Measurements from ENCODE around the gene GNAQ. TPM values are rescaled to one million over a fixed set of nuclear protein-coding genes. Genes with fewer than 3 reads are reported as not detected.

The GNAQ gene
- total and polyA plus RNA-seq, 10 donors: 4.4 to 52.3 (median 31.2) TPM

GRCh38 chr9:77833561-77834429 is 197.8 kb downstream of the GNAQ start:
- no peaks in the 10 kb centered on the region for H3K36me3 ChIP-seq
- H3K27me3 ChIP-seq (replicated peaks in 1 of 7): no peaks in the 10 kb centered on the region
- no peak overlapping the region for H3K27ac ChIP-seq
- TF ChIP-seq POLR2AphosphoS5 (IDR thresholded peaks at IDR 0.05) (no peak), POLR2A (IDR thresholded peaks at IDR 0.05) (no peak)
- TF ChIP-seq, protein P1, sequence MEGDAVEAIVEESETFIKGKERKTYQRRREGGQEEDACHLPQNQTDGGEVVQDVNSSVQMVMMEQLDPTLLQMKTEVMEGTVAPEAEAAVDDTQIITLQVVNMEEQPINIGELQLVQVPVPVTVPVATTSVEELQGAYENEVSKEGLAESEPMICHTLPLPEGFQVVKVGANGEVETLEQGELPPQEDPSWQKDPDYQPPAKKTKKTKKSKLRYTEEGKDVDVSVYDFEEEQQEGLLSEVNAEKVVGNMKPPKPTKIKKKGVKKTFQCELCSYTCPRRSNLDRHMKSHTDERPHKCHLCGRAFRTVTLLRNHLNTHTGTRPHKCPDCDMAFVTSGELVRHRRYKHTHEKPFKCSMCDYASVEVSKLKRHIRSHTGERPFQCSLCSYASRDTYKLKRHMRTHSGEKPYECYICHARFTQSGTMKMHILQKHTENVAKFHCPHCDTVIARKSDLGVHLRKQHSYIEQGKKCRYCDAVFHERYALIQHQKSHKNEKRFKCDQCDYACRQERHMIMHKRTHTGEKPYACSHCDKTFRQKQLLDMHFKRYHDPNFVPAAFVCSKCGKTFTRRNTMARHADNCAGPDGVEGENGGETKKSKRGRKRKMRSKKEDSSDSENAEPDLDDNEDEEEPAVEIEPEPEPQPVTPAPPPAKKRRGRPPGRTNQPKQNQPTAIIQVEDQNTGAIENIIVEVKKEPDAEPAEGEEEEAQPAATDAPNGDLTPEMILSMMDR (IDR thresholded peaks at IDR 0.05 in 8 of 11, conservative IDR thresholded peaks at IDR 0.05 in 3 of 11): no peak
- no peak for DNase-seq
- no peaks in the 10 kb centered on the region for H3K9me3 ChIP-seq
- peaks cover 0 to 22% (median 0%) of the 10 kb centered on the region in 6 donors for H3K4me1 ChIP-seq
- intact Hi-C loops (cut with DNase I; ENCODE audit: low total_unique reads): no loop called here
- H3K4me3 ChIP-seq: no peak overlapping the region
- 75 to 90% (median 85%) methylated on average over 1 of the region's 1 CpG for WGBS, 5 donors

GRCh38 chr9:77832639-77833038 is 199.0 kb downstream of the GNAQ start:
- H3K27me3 ChIP-seq (replicated peaks in 1 of 7): no peaks in the 10 kb centered on the region
- no peak overlapping the region for H3K4me3 ChIP-seq
- no peak for DNase-seq
- H3K36me3 ChIP-seq: no peaks in the 10 kb centered on the region
- 83 to 93% (median 86%) methylated on average over 9 of the region's 9 CpGs for WGBS, 5 donors
- intact Hi-C loops (cut with DNase I; ENCODE audit: low total_unique reads): no loop called here
- H3K27ac ChIP-seq: no peak overlapping the region
- no peaks in the 10 kb centered on the region for H3K9me3 ChIP-seq
- peaks cover 0 to 30% (median under 1%) of the 10 kb centered on the region in 6 donors for H3K4me1 ChIP-seq
- no peak for TF ChIP-seq POLR2AphosphoS5 (IDR thresholded peaks at IDR 0.05)
- TF ChIP-seq POLR2A (IDR thresholded peaks at IDR 0.05): no peak
- TF ChIP-seq, protein P1 (IDR thresholded peaks at IDR 0.05 in 8 of 11, conservative IDR thresholded peaks at IDR 0.05 in 3 of 11): no peak

DNA sequence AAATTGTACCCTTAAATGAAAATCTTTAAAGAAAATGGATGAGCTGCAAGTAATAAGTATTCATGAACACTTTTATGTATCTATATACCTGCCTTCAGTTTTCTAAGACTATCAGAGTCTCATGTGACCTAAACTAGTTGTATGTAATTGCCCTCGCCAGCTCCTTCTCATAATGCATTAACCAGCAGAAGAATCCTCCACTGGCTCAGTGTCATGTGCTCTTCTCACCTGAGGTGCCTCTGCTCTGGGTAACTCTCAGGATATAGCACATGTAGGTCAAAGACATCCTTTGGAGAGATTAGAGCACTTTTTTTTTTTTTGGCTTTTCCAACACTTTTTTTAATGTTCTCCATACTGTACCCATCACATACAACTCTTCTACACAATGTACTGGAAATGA is 199.8 kb downstream of the GNAQ start:
- no peak for DNase-seq
- Histone ChIP-seq H3K9me3 (no peaks in the 10 kb centered on the region), H3K27me3 (replicated peaks in 1 of 7) (no peaks in the 10 kb centered on the region), H3K36me3 (no peaks in the 10 kb centered on the region), H3K27ac (no peak overlapping the region), H3K4me1 (peaks cover 0 to 39% (median 8%) of the 10 kb centered on the region in 6 donors), H3K4me3 (no peak overlapping the region)
- TF ChIP-seq, protein P1 (IDR thresholded peaks at IDR 0.05 in 8 of 11, conservative IDR thresholded peaks at IDR 0.05 in 3 of 11): no peak
- no peak for TF ChIP-seq POLR2A (IDR thresholded peaks at IDR 0.05)
- no peak for TF ChIP-seq POLR2AphosphoS5 (IDR thresholded peaks at IDR 0.05)
- intact Hi-C loops (cut with DNase I; ENCODE audit: low total_unique reads): no loop called here
- WGBS, 5 donors: 91 to 100% (median 97%) methylated on average over 1 of the region's 1 CpG

DNA sequence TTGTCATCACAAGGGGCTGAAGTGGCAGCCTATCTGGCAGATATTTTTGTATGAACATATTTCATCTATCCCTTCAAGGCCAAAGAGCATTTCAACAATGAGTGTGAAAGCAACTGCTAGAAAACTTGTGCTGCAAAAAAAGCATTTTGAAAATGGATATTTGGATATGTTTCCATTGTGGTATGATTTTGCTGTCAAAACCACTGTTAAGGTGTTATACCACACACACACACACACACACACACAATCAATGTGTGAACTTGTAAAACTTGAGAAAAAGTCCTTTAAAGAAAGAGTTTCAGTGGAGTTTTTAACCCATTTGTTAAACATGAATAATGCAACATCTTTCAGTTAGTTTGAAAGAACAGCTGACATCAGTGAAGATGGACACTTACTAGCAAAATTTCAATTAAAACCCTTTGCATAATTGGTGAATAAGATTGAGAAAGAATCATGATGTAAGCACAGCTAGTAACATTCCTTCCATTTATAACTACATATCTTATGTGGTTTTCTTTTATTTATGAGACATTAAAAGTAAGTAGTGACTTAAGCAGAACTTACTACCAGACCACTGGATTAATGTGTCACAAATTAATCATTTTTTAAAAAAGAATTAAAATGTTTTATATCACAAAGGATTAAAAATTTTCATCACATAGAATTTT is 200.9 kb downstream of the GNAQ start:
- Histone ChIP-seq H3K9me3 (no peaks in the 10 kb centered on the region), H3K4me1 (peaks cover 0 to 49% (median 8%) of the 10 kb centered on the region in 6 donors), H3K4me3 (no peak overlapping the region), H3K27ac (no peak overlapping the region), H3K36me3 (no peaks in the 10 kb centered on the region), H3K27me3 (replicated peaks in 1 of 7) (no peaks in the 10 kb centered on the region)
- TF ChIP-seq POLR2A (IDR thresholded peaks at IDR 0.05): no peak
- TF ChIP-seq, protein P1 (IDR thresholded peaks at IDR 0.05 in 8 of 11, conservative IDR thresholded peaks at IDR 0.05 in 3 of 11): no peak
- TF ChIP-seq POLR2AphosphoS5 (IDR thresholded peaks at IDR 0.05): no peak
- no peak for DNase-seq
- intact Hi-C loops (cut with DNase I; ENCODE audit: low total_unique reads): no loop called here
